Stimulated activated CD4-positive, alpha-beta T cell treated with anti-CD3 and anti-CD28 coated beads, Interleukin-4, amount 100 ng/mL, for 1 hour (primary cell): ENCODE results near the gene TMPRSS11F.
"Not testable (repeated sequence)": the region's sequence is repeated elsewhere in the genome, so short reads cannot be mapped to it uniquely, and the experiment has no call there.

Source experiments
- DNase-seq: peaks from one replicate; pipeline ENCODE4 v3.0.0-alpha.2; 2020

TMPRSS11F gene

GRCh38 chr4:68129793-68130192 is at the start of gene TMPRSS11F:
TMPRSS11F (minus strand) TSS chr4:68129869; CDS start chr4:68129820, 49 bp downstream.
- DNase-seq: no peak

- no peak for DNase-seq
Measured at GRCh38 chr4:68176904-68177303, 47.2 kb upstream of the TMPRSS11F start.

- DNase-seq: no peak
Measured at GRCh38 chr4:68176500-68176899, 46.8 kb upstream of the TMPRSS11F start.

- no peak for DNase-seq
Measured at GRCh38 chr4:68175562-68176155, 46.0 kb upstream of the TMPRSS11F start.

GRCh38 chr4:68174389-68174788 is 44.7 kb upstream of the TMPRSS11F start:
- not testable (repeated sequence) for DNase-seq

- not testable (repeated sequence) for DNase-seq
Measured at GRCh38 chr4:68172147-68172546, 42.5 kb upstream of the TMPRSS11F start.

- DNase-seq: no peak
Measured at GRCh38 chr4:68167706-68168105, 38.0 kb upstream of the TMPRSS11F start.

- DNase-seq: no peak
Measured at GRCh38 chr4:68167166-68167565, 37.5 kb upstream of the TMPRSS11F start.

GRCh38 chr4:68163754-68164153 is 34.1 kb upstream of the TMPRSS11F start:
- no peak for DNase-seq

- DNase-seq: no peak
Measured at GRCh38 chr4:68162196-68162595, 32.5 kb upstream of the TMPRSS11F start.

GRCh38 chr4:68152411-68152810 is 22.7 kb upstream of the TMPRSS11F start:
- DNase-seq: no peak

GRCh38 chr4:68148800-68149685 is 19.4 kb upstream of the TMPRSS11F start:
- no peak for DNase-seq

- no peak for DNase-seq
Measured at GRCh38 chr4:68147079-68147478, 17.4 kb upstream of the TMPRSS11F start.

- no peak for DNase-seq
Measured at GRCh38 chr4:68145261-68145660, 15.6 kb upstream of the TMPRSS11F start.

- DNase-seq: no peak
Measured at GRCh38 chr4:68141852-68142251, 12.2 kb upstream of the TMPRSS11F start.

- DNase-seq: no peak
Measured at GRCh38 chr4:68132342-68132741, 2.7 kb upstream of the TMPRSS11F start.

- no peak for DNase-seq
Measured at GRCh38 chr4:68124262-68124661, 5.4 kb downstream of the TMPRSS11F start.

GRCh38 chr4:68123525-68123924 is 6.1 kb downstream of the TMPRSS11F start:
- no peak for DNase-seq

- no peak for DNase-seq
Measured at GRCh38 chr4:68119921-68120320, 9.7 kb downstream of the TMPRSS11F start.

- no peak for DNase-seq
Measured at GRCh38 chr4:68110441-68110840, 19.2 kb downstream of the TMPRSS11F start.

- no peak for DNase-seq
Measured at GRCh38 chr4:68109868-68110267, 19.8 kb downstream of the TMPRSS11F start.

GRCh38 chr4:68082758-68083157 is 46.9 kb downstream of the TMPRSS11F start:
- DNase-seq: no peak

GRCh38 chr4:68079928-68080327 is 49.7 kb downstream of the TMPRSS11F start:
- DNase-seq: no peak

- DNase-seq: no peak
Measured at GRCh38 chr4:68077737-68078136, 51.9 kb downstream of the TMPRSS11F start.
